ENCODE results near the gene SH3GL1. TPM values are rescaled to one million over a fixed set of nuclear protein-coding genes. Genes with fewer than 3 reads are reported as not detected.

SH3GL1 gene
- total RNA-seq = 10 to 100 TPM; 39.8 to 41.2 TPM
- polyA plus RNA-seq = 24.7 TPM

GRCh38 chr19:4400135-4400936, at the start of gene SH3GL1:
TSS of gene SH3GL1 (minus strand) at chr19:4400547. CDS start at chr19:4400368, 179 bp downstream.
- Mint-ChIP-seq H3K4me3 (peak within 1 kb of the TSS; percentile 85 to 94 (median 88)), H3K27ac (peak within 1 kb of the TSS; percentile 95 to 100 (median 98)), H3K4me1 (peaks cover 51 to 78% (median 70%) of the 10 kb centered on the region in 3 donors), H3K9me3 (no peaks in the 10 kb centered on the region), H3K36me3 (peaks cover 0 to 23% (median 3%) of the 10 kb centered on the region in 3 donors), H3K27me3 (no peaks in the 10 kb centered on the region)
- CTCF ChIA-PET = interaction anchor here (0.6 to 2.9 kb wide), 20 partner anchors 8 to 140 kb away, joined by 3 to 18 read pairs (median 4); partner anchors contain the start of genes HDGFL2 and MPND
- Histone ChIP-seq H3K4me3 (ENCODE audit: low read length) (peak within 1 kb of the TSS; percentile 92), H3K9me3 (ENCODE audit: low read length) (no peaks in the 10 kb centered on the region), H3K27me3 (ENCODE audit: insufficient read depth, low read length, poor library complexity, severe bottlenecking) (no peaks in the 10 kb centered on the region), H3K4me1 (ENCODE audit: insufficient read depth, low read length) (peaks cover 54% of the 10 kb centered on the region), H3K27ac (ENCODE audit: low read depth, low read length) (peak within 1 kb of the TSS; percentile 91), H3K36me3 (ENCODE audit: insufficient read depth, low read length) (peaks cover 5% of the 10 kb centered on the region)
- POLR2A ChIA-PET = interaction anchor here (1.0 to 1.4 kb wide), 5 partner anchors 20 to 153 kb away, joined by 4 to 9 read pairs (median 5); partner anchors contain the start of genes HDGFL2 and YJU2
- DNase-seq = peak; percentile 89 to 94 (median 90)

- Histone ChIP-seq H3K4me3 (ENCODE audit: low read length) (no peak overlapping the region), H3K9me3 (ENCODE audit: low read length) (no peaks in the 10 kb centered on the region), H3K27me3 (ENCODE audit: insufficient read depth, low read length, poor library complexity, severe bottlenecking) (no peaks in the 10 kb centered on the region), H3K4me1 (ENCODE audit: insufficient read depth, low read length) (no peaks in the 10 kb centered on the region), H3K27ac (ENCODE audit: low read depth, low read length) (no peak overlapping the region), H3K36me3 (ENCODE audit: insufficient read depth, low read length) (peaks cover 3% of the 10 kb centered on the region)
- peak overlapping the region in 1 of 8 donors; percentile 7 for H3K27ac Mint-ChIP-seq
- CTCF ChIA-PET = interaction anchor here (1.0 to 1.8 kb wide), 2 partner anchors 49 to 80 kb away, joined by 3 read pairs; partner anchors contain the start of gene SH3GL1
- no peaks in the 10 kb centered on the region for H3K27me3 Mint-ChIP-seq
- H3K9me3 Mint-ChIP-seq = no peaks in the 10 kb centered on the region
- H3K4me1 Mint-ChIP-seq = peaks cover 0 to 4% (median under 1%) of the 10 kb centered on the region in 3 donors
- no peak for DNase-seq
- peaks cover 0 to 71% (median 5%) of the 10 kb centered on the region in 3 donors for H3K36me3 Mint-ChIP-seq
- POLR2A ChIA-PET = no interaction called here
- no peak overlapping the region for H3K4me3 Mint-ChIP-seq
Measured at GRCh38 chr19:4449639-4450028, 49.3 kb upstream of the SH3GL1 start.

- ChIA-PET POLR2A (no interaction called here), CTCF (interaction anchor here (1.0 to 1.8 kb wide), 2 partner anchors 49 to 79 kb away, joined by 3 read pairs; partner anchors contain the start of gene SH3GL1)
- no peaks in the 10 kb centered on the region for H3K27me3 ChIP-seq (ENCODE audit: insufficient read depth, low read length, poor library complexity, severe bottlenecking)
- H3K4me3 Mint-ChIP-seq = no peak overlapping the region
- H3K4me1 Mint-ChIP-seq = peaks cover 0 to 4% (median 0%) of the 10 kb centered on the region in 3 donors
- H3K36me3 Mint-ChIP-seq = peaks cover 0 to 74% (median 5%) of the 10 kb centered on the region in 3 donors
- H3K4me1 ChIP-seq (ENCODE audit: insufficient read depth, low read length) = no peaks in the 10 kb centered on the region
- DNase-seq = no peak
- no peak overlapping the region for H3K27ac Mint-ChIP-seq
- H3K4me3 ChIP-seq (ENCODE audit: low read length) = no peak overlapping the region
- no peaks in the 10 kb centered on the region for H3K9me3 Mint-ChIP-seq
- H3K36me3 ChIP-seq (ENCODE audit: insufficient read depth, low read length) = peaks cover 3% of the 10 kb centered on the region
- no peaks in the 10 kb centered on the region for H3K27me3 Mint-ChIP-seq
- no peaks in the 10 kb centered on the region for H3K9me3 ChIP-seq (ENCODE audit: low read length)
- no peak overlapping the region for H3K27ac ChIP-seq (ENCODE audit: low read depth, low read length)
Measured at GRCh38 chr19:4449022-4449638, 48.8 kb upstream of the SH3GL1 start.

- Mint-ChIP-seq H3K27me3 (no peaks in the 10 kb centered on the region), H3K36me3 (peaks cover 0 to 73% (median 5%) of the 10 kb centered on the region in 3 donors), H3K4me1 (peaks cover 0 to 4% (median 0%) of the 10 kb centered on the region in 3 donors), H3K9me3 (no peaks in the 10 kb centered on the region), H3K27ac (peak overlapping the region in 1 of 8 donors; percentile 27), H3K4me3 (no peak overlapping the region)
- Histone ChIP-seq H3K27ac (ENCODE audit: low read depth, low read length) (no peak overlapping the region), H3K27me3 (ENCODE audit: insufficient read depth, low read length, poor library complexity, severe bottlenecking) (no peaks in the 10 kb centered on the region), H3K4me3 (ENCODE audit: low read length) (no peak overlapping the region), H3K36me3 (ENCODE audit: insufficient read depth, low read length) (peaks cover 3% of the 10 kb centered on the region), H3K9me3 (ENCODE audit: low read length) (no peaks in the 10 kb centered on the region), H3K4me1 (ENCODE audit: insufficient read depth, low read length) (no peaks in the 10 kb centered on the region)
- CTCF ChIA-PET = no interaction called here
- no peak for DNase-seq
- POLR2A ChIA-PET = no interaction called here
Measured at GRCh38 chr19:4448147-4448985, 48.0 kb upstream of the SH3GL1 start.

GRCh38 chr19:4447327-4448146, 47.2 kb upstream of the SH3GL1 start:
- peaks cover 3% of the 10 kb centered on the region for H3K36me3 ChIP-seq (ENCODE audit: insufficient read depth, low read length)
- no peak overlapping the region for H3K4me3 ChIP-seq (ENCODE audit: low read length)
- Mint-ChIP-seq H3K36me3 (peaks cover 0 to 66% (median 5%) of the 10 kb centered on the region in 3 donors), H3K27me3 (no peaks in the 10 kb centered on the region), H3K27ac (no peak overlapping the region), H3K9me3 (no peaks in the 10 kb centered on the region), H3K4me3 (no peak overlapping the region), H3K4me1 (peaks cover 0 to 4% (median 0%) of the 10 kb centered on the region in 3 donors)
- ChIA-PET POLR2A (no interaction called here), CTCF (no interaction called here)
- no peaks in the 10 kb centered on the region for H3K27me3 ChIP-seq (ENCODE audit: insufficient read depth, low read length, poor library complexity, severe bottlenecking)
- no peaks in the 10 kb centered on the region for H3K4me1 ChIP-seq (ENCODE audit: insufficient read depth, low read length)
- DNase-seq = no peak
- H3K27ac ChIP-seq (ENCODE audit: low read depth, low read length) = no peak overlapping the region
- no peaks in the 10 kb centered on the region for H3K9me3 ChIP-seq (ENCODE audit: low read length)

GRCh38 chr19:4446704-4447200, 46.4 kb upstream of the SH3GL1 start:
- Mint-ChIP-seq H3K27ac (no peak overlapping the region), H3K27me3 (no peaks in the 10 kb centered on the region), H3K9me3 (no peaks in the 10 kb centered on the region), H3K4me1 (peaks cover 0 to 5% (median 4%) of the 10 kb centered on the region in 3 donors), H3K36me3 (peaks cover 0 to 59% (median 5%) of the 10 kb centered on the region in 3 donors), H3K4me3 (no peak overlapping the region)
- Histone ChIP-seq H3K4me3 (ENCODE audit: low read length) (no peak overlapping the region), H3K27ac (ENCODE audit: low read depth, low read length) (no peak overlapping the region), H3K27me3 (ENCODE audit: insufficient read depth, low read length, poor library complexity, severe bottlenecking) (no peaks in the 10 kb centered on the region), H3K36me3 (ENCODE audit: insufficient read depth, low read length) (peaks cover 3% of the 10 kb centered on the region), H3K4me1 (ENCODE audit: insufficient read depth, low read length) (no peaks in the 10 kb centered on the region), H3K9me3 (ENCODE audit: low read length) (no peaks in the 10 kb centered on the region)
- CTCF ChIA-PET = no interaction called here
- DNase-seq = no peak
- POLR2A ChIA-PET = no interaction called here

Measured in CD8-positive, alpha-beta memory T cell (primary cell).